ENCODE data around the gene IFT43. TPM values are rescaled to one million over a fixed set of nuclear protein-coding genes. Genes with fewer than 3 reads are reported as not detected.

IFT43 gene
- total RNA-seq, 1 experiment from 2014 or later, result 24.2 TPM

DNA sequence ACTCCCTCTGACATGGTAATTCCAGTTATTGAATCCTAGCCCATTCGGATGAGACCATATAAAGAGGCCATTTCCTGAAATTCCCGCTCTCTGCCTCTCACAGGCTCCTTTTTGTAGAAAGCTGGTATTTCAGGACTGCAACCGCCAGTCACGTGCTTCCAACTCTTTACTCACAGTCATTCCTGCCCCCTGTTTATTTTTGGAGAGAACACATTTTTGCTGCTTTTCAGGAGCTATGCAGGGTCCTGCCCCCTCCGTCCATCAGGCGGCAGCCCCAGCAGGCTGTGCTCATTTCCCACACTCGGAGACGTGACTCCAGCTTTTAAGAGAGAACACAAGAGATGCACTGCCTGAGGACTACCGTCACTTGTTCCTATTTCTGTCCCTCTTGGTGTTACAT, 26.8 kb downstream of the IFT43 start:
- POLR2A ChIA-PET, result no interaction called here

GRCh38 chr14:76015191-76015590, 29.6 kb downstream of the IFT43 start:
- Histone ChIP-seq H3K36me3 (ENCODE audit: control insufficient read depth in 1 of 2, insufficient read depth in 2 of 2, low read length in 2 of 2) (peaks cover 0 to 3% of the 10 kb centered on the region in 2 experiments; a peak in 2 of 4 replicates), H3K4me3 (replicated peaks in 1 of 2; ENCODE audit: low read depth in 1 of 2, low read length in 2 of 2) (no peak overlapping the region), H3K4me2 (ENCODE audit: low read length) (no peak overlapping the region), H3K9ac (ENCODE audit: low read length) (no peak overlapping the region), H3K27me3 (ENCODE audit: insufficient read depth, low read length) (no peaks in the 10 kb centered on the region), H3K4me1 (ENCODE audit: control insufficient read depth in 1 of 2, insufficient read depth in 2 of 2, low read length in 2 of 2) (no peaks in the 10 kb centered on the region), H3K9me3 (ENCODE audit: control insufficient read depth in 1 of 2, insufficient read depth in 1 of 2, low read depth in 1 of 2, low read length in 2 of 2) (no peaks in the 10 kb centered on the region), H4K20me1 (ENCODE audit: insufficient read depth) (no peaks in the 10 kb centered on the region), H2AFZ (ENCODE audit: low read depth, low read length, poor library complexity, severe bottlenecking) (no peak overlapping the region), H3K27ac (ENCODE audit: low read depth, low read length) (no peak overlapping the region), H3K79me2 (ENCODE audit: insufficient read depth, low read length) (no peaks in the 10 kb centered on the region; the same call in 1 of the 2 replicates), H3K9me2 (ENCODE audit: insufficient read depth) (no peaks in the 10 kb centered on the region)
- ATAC-seq (no peak), DNase-seq (ENCODE audit: low read depth, low spot score) (no peak)
- ChIA-PET POLR2A (no interaction called here), RAD21 (ENCODE audit: low non-redundant PET in 1 of 2, low total read pairs in 2 of 2, uncharacterized antibody in 2 of 2, unreplicated experiment in 2 of 2) (no interaction called here), CTCF (no interaction called here)
- no TSS peak for BruUV-seq (replicated peaks)
- intact Hi-C loops (cut with micrococcal nuclease), result no loop called here
- TF ChIP-seq ZBTB33 (IDR thresholded peaks at IDR 0.05; ENCODE audit: extremely low read depth, insufficient replicate concordance, low read length) (no peak), CBX3 (IDR thresholded peaks at IDR 0.05; ENCODE audit: low read depth) (no peak), SRF (IDR thresholded peaks at IDR 0.05; ENCODE audit: low read depth) (no peak), EZH2phosphoT487 (IDR thresholded peaks at IDR 0.05; ENCODE audit: borderline replicate concordance) (no peak), ATF3 (IDR thresholded peaks at IDR 0.05) (no peak), SIN3A (IDR thresholded peaks at IDR 0.05; ENCODE audit: low read depth) (no peak), JUND (IDR thresholded peaks at IDR 0.05) (no peak), FOSL1 (IDR thresholded peaks at IDR 0.05; ENCODE audit: low read depth) (no peak), ZFX (IDR thresholded peaks at IDR 0.05) (no peak), ZNF274 (IDR thresholded peaks at IDR 0.05; ENCODE audit: low read depth, low read length) (no peak), MAX (IDR thresholded peaks at IDR 0.05) (no peak), EGR1 (IDR thresholded peaks at IDR 0.05; ENCODE audit: low read depth) (no peak), POLR2A (IDR thresholded peaks at IDR 0.05; ENCODE audit: borderline replicate concordance, extremely low read depth, insufficient read depth, insufficient read length) (no peak)

More for the DNA sequence above, 26.8 kb downstream of the IFT43 start:
- H3K4me3 ChIP-seq (replicated peaks in 1 of 2; ENCODE audit: low read depth in 1 of 2, low read length in 2 of 2), result no peak overlapping the region
- no peak overlapping the region for H2AFZ ChIP-seq (ENCODE audit: low read depth, low read length, poor library complexity, severe bottlenecking)
- BruUV-seq (replicated peaks), result no TSS peak
- no peak overlapping the region for H3K4me2 ChIP-seq (ENCODE audit: low read length)
- ATAC-seq (no peak), DNase-seq (ENCODE audit: low read depth, low spot score) (no peak)
- no peaks in the 10 kb centered on the region for H3K27me3 ChIP-seq (ENCODE audit: insufficient read depth, low read length)
- TF ChIP-seq YY1 (IDR thresholded peaks at IDR 0.05; ENCODE audit: extremely low read depth, insufficient replicate concordance, low read depth, low read length) (no peak), CBX3 (IDR thresholded peaks at IDR 0.05; ENCODE audit: low read depth) (no peak), ELF1 (IDR thresholded peaks at IDR 0.05; ENCODE audit: borderline replicate concordance, low read depth) (no peak), ZFX (IDR thresholded peaks at IDR 0.05) (no peak), TCF7L2 (IDR thresholded peaks at IDR 0.05; ENCODE audit: borderline replicate concordance, extremely low read depth, insufficient read depth, insufficient read length) (no peak)
- intact Hi-C loops (cut with micrococcal nuclease), result no loop called here
- no peak overlapping the region for H3K27ac ChIP-seq (ENCODE audit: low read depth, low read length)
- no peaks in the 10 kb centered on the region for H4K20me1 ChIP-seq (ENCODE audit: insufficient read depth)
- H3K36me3 ChIP-seq (ENCODE audit: control insufficient read depth in 1 of 2, insufficient read depth in 2 of 2, low read length in 2 of 2), result peaks cover 3% of the 10 kb centered on the region in 2 experiments; a peak in 3 of 4 replicates
- no peak overlapping the region for H3K9ac ChIP-seq (ENCODE audit: low read length)
- ChIA-PET RAD21 (ENCODE audit: low non-redundant PET in 1 of 2, low total read pairs in 2 of 2, uncharacterized antibody in 2 of 2, unreplicated experiment in 2 of 2) (no interaction called here), CTCF (no interaction called here)
- no peaks in the 10 kb centered on the region for H3K4me1 ChIP-seq (ENCODE audit: control insufficient read depth in 1 of 2, insufficient read depth in 2 of 2, low read length in 2 of 2)
- H3K9me3 ChIP-seq (ENCODE audit: control insufficient read depth in 1 of 2, insufficient read depth in 1 of 2, low read depth in 1 of 2, low read length in 2 of 2), result no peaks in the 10 kb centered on the region
- no peaks in the 10 kb centered on the region for H3K9me2 ChIP-seq (ENCODE audit: insufficient read depth)
- no peaks in the 10 kb centered on the region; the same call in 1 of the 2 replicates for H3K79me2 ChIP-seq (ENCODE audit: insufficient read depth, low read length)

All from HCT116 (cell line).